Naive thymus-derived CD4-positive, alpha-beta T cell (primary cell): ENCODE measurements around the gene SLC46A2. TPM values are rescaled to one million over a fixed set of nuclear protein-coding genes. Genes with fewer than 3 reads are reported as not detected.

Source experiments
- ATAC-seq: fragments of 150-1000 bp; cut with Tn5 transposase; 2 replicates; pipeline ENCODE4 v1.10.0; 2021; ENCODE audit warnings: mild to moderate bottlenecking, moderate library complexity
- CTCF ChIA-PET: fragments of 350-600 bp; sonication (Branson Sonifier 250); formaldehyde crosslinking; loops from one replicate; lab custom pipeline; 2021; ENCODE audit warnings: antibody characterized with exemption; lab: Charles Lee
- POLR2A ChIA-PET: fragments of 350-600 bp; sonication (Branson Sonifier 250); formaldehyde crosslinking; loops from one replicate; lab custom pipeline; 2021; ENCODE audit warnings: antibody characterized with exemption, inconsistent platforms; lab: Charles Lee
- DNase-seq, 9 donors: peaks; one replicate each; pipeline versions ENCODE4 v3.0.0 to v3.0.0-alpha.2; 2020 to 2022; ENCODE audit warnings: mixed read lengths in 1 of 9
- H3K27ac ChIP-seq: one replicate; pipeline ENCODE4 v1.7.0; 2013; ENCODE audit warnings: mild to moderate bottlenecking, low read depth, low read length, moderate library complexity
- H3K27me3 ChIP-seq, 2 donors: one replicate each; pipeline ENCODE4 v1.7.0; 2013; ENCODE audit warnings: low read length in 2 of 2, mild to moderate bottlenecking in 2 of 2, moderate library complexity in 2 of 2; ENCODE audit not compliant: control insufficient read depth in 2 of 2, insufficient read depth in 2 of 2
- H3K36me3 ChIP-seq, 3 experiments: 1 replicate in 2 of 3; 2 replicates in 1 of 3; pipeline ENCODE4 v1.7.0; 2013; ENCODE audit warnings: low read length in 3 of 3, mild to moderate bottlenecking in 3 of 3, moderate library complexity in 1 of 3; ENCODE audit not compliant: insufficient read depth in 3 of 3, control insufficient read depth in 2 of 3
- H3K4me1 ChIP-seq, 2 donors: one replicate each; pipeline ENCODE4 v1.7.0; 2013; ENCODE audit warnings: low read length in 2 of 2, mild to moderate bottlenecking in 2 of 2, moderate library complexity in 1 of 2; ENCODE audit not compliant: control insufficient read depth in 2 of 2, insufficient read depth in 2 of 2
- H3K4me3 ChIP-seq: 2 replicates; pipeline ENCODE4 v1.7.0; 2013; ENCODE audit warnings: mild to moderate bottlenecking, low read length
- H3K9me3 ChIP-seq, 3 experiments: 1 replicate in 2 of 3; 2 replicates in 1 of 3; pipeline ENCODE4 v1.7.0; 2013; ENCODE audit warnings: low read length in 3 of 3; ENCODE audit not compliant: control insufficient read depth in 2 of 3
- H3K27ac Mint-ChIP-seq, 9 donors: one replicate each; pipeline ENCODE4 v1.8.0; 2020 to 2022; ENCODE audit warnings: mixed read lengths in 9 of 9, mild to moderate bottlenecking in 8 of 9, moderate library complexity in 5 of 9, inconsistent platforms in 2 of 9
- H3K27me3 Mint-ChIP-seq, 5 donors: one replicate each; pipeline ENCODE4 v1.8.0; 2021 to 2022; ENCODE audit warnings: mixed read lengths in 5 of 5, mild to moderate bottlenecking in 1 of 5
- H3K36me3 Mint-ChIP-seq, 5 donors: one replicate each; pipeline ENCODE4 v1.8.0; 2020 to 2022; ENCODE audit warnings: mixed read lengths in 5 of 5, mild to moderate bottlenecking in 3 of 5, inconsistent platforms in 1 of 5
- H3K4me1 Mint-ChIP-seq, 7 donors: one replicate each; pipeline ENCODE4 v1.8.0; 2020 to 2022; ENCODE audit warnings: mixed read lengths in 7 of 7, mild to moderate bottlenecking in 3 of 7, inconsistent platforms in 1 of 7
- H3K4me3 Mint-ChIP-seq, 10 donors: one replicate each; pipeline ENCODE4 v1.8.0; 2020 to 2022; ENCODE audit warnings: mild to moderate bottlenecking in 10 of 10, mixed read lengths in 10 of 10, moderate library complexity in 6 of 10, inconsistent platforms in 2 of 10
- H3K9me3 Mint-ChIP-seq, 11 donors: one replicate each; pipeline ENCODE4 v1.8.0; 2020 to 2022; ENCODE audit warnings: mixed read lengths in 11 of 11, mild to moderate bottlenecking in 4 of 11, inconsistent platforms in 1 of 11, moderate library complexity in 1 of 11
- intact Hi-C, 2 donors: fragments of 100-400 bp; cut with micrococcal nuclease; formaldehyde crosslinking; loops; one replicate each; pipeline ENCODE4 v1.15.1; 2023
- polyA plus RNA-seq, 2 donors: library from polyadenylated mRNA; unstranded; fragments of 300-500 nt; fragmentation: Illumina TruSeq; gene quantifications; one replicate each; pipeline ENCODE4 v1.2.3, GENCODE V29; 2021
- total RNA-seq, 6 experiments: library from RNA in 5 of 6; stranded (reverse) in 5 of 6; gene quantifications; 1 replicate in 5 of 6; 2 replicates in 1 of 6; pipeline ENCODE4 v1.2.3 and lab custom pipeline; 2021 to 2026

Gene SLC46A2
- total and polyA plus RNA-seq, 7 experiments from 2014 or later, result 0.12 to 4.1 (median 0.27) TPM; not detected in 4

DNA sequence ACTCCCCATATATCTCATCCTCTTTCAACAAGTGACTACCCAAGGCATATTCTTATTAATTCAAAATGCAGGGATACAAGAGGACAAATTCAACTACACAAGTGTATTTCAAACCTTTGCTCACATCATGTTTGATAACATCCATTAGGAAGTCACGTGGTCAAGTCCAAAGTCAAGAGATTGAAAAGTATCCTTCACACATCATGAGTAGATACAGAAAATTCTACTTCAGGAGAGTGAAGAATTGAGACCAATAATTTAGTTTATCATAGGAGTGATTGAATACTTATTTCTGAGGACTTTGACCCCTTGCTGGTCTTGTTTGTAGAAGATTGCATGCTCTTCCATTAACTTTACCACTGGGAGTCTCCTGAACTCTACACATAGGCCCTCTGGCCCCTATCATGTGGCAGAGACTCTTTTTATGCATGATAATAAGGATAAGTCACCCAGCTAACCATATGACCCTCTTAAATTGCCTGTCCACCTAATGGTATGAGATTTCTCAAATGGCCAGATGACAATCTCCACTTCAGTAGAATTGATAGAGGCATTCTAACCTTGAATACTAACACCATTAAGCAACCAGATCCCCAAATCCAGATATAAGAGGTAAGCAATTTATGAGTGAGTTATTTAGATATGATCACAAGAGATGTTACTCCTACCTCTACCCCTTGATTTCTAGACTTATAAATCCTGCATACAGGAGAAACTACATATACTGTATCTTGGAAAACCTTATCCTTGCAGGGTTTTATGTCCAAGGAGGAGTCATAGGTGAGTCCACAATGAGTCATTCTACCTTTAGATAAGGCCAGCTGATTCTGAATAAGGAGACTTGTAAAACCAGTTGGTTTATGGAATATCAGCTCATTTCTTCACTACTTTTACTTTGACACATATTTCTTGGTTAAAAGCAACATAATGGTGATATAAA is 26.6 kb upstream of the SLC46A2 start:
- Mint-ChIP-seq H3K4me3 (no peak overlapping the region), H3K27me3 (peaks cover 20 to 43% (median 24%) of the 10 kb centered on the region in 5 donors), H3K36me3 (no peaks in the 10 kb centered on the region), H3K9me3 (no peaks in the 10 kb centered on the region), H3K4me1 (peaks cover 0 to 6% (median 0%) of the 10 kb centered on the region in 7 donors), H3K27ac (no peak overlapping the region)
- no peak overlapping the region for H3K4me3 ChIP-seq
- no peaks in the 10 kb centered on the region for H3K27me3 ChIP-seq
- POLR2A ChIA-PET, result no interaction called here
- H3K27ac ChIP-seq, result no peak overlapping the region
- H3K9me3 ChIP-seq, result no peaks in the 10 kb centered on the region
- no peak for ATAC-seq
- CTCF ChIA-PET, result interaction anchor here (0.6 kb wide), 1 partner anchor 1763 kb away, joined by 3 read pairs; no protein-coding TSS in a partner anchor
- intact Hi-C loops, result no loop called here
- DNase-seq, result no peak
- no peaks in the 10 kb centered on the region for H3K4me1 ChIP-seq
- no peaks in the 10 kb centered on the region for H3K36me3 ChIP-seq

DNA sequence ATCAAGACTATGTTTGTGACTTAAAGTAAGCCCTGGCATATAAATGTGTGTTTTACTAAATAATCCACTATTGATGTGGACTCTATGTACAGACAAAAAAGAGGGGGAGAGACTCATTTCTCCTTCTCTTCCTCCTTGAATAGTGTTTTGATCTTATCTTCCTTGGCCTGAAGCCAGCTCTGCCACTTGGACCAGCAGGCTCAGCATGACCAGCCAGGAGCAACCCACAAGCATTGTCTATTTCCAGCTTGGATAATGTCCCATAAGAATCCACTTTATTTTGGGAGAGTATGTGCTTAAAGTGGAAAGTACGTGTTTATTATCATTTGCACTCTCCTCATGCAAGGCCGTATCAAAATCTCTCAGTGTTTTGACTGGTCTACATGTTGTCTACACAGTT is 23.8 kb upstream of the SLC46A2 start:
- Mint-ChIP-seq H3K4me1 (peaks cover 0 to under 1% (median 0%) of the 10 kb centered on the region in 7 donors), H3K27ac (no peak overlapping the region), H3K27me3 (peaks cover 14 to 29% (median 19%) of the 10 kb centered on the region in 5 donors), H3K9me3 (no peaks in the 10 kb centered on the region), H3K36me3 (no peaks in the 10 kb centered on the region), H3K4me3 (no peak overlapping the region)
- no peaks in the 10 kb centered on the region for H3K9me3 ChIP-seq
- H3K4me3 ChIP-seq, result no peak overlapping the region
- no peaks in the 10 kb centered on the region for H3K4me1 ChIP-seq
- intact Hi-C loops, result no loop called here
- ATAC-seq (no peak), DNase-seq (no peak)
- H3K27me3 ChIP-seq, result no peaks in the 10 kb centered on the region
- ChIA-PET CTCF (no interaction called here), POLR2A (no interaction called here)
- H3K36me3 ChIP-seq, result no peaks in the 10 kb centered on the region
- H3K27ac ChIP-seq, result no peak overlapping the region

DNA sequence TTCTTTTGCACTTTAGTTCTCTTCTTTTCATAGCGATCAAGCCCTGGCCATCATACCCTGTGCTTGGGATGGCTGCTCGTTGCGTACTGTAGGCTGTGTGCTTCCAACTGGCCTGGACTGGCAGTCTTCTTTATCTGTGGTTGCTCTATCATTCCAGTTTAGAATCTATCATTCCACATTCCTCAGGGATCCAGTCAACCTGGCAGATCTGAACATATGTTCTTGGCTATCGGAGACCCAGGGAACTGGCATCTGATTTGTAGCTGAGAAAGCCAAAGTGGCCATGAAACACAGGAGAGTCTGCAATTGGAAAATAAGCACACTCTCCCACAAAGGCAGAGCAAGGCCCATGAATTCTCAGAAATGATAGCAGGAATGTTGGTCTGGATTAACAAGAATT is 22.6 kb upstream of the SLC46A2 start:
- H3K27ac Mint-ChIP-seq, result no peak overlapping the region
- no peaks in the 10 kb centered on the region for H3K27me3 ChIP-seq
- no peaks in the 10 kb centered on the region for H3K9me3 Mint-ChIP-seq
- H3K4me1 ChIP-seq, result no peaks in the 10 kb centered on the region
- H3K9me3 ChIP-seq, result no peaks in the 10 kb centered on the region
- H3K27me3 Mint-ChIP-seq, result peaks cover 5 to 30% (median 18%) of the 10 kb centered on the region in 5 donors
- no peaks in the 10 kb centered on the region for H3K36me3 ChIP-seq
- DNase-seq (no peak), ATAC-seq (no peak)
- no peak overlapping the region for H3K4me3 ChIP-seq
- CTCF ChIA-PET, result no interaction called here
- POLR2A ChIA-PET, result no interaction called here
- no peaks in the 10 kb centered on the region for H3K36me3 Mint-ChIP-seq
- intact Hi-C loops, result no loop called here
- no peaks in the 10 kb centered on the region for H3K4me1 Mint-ChIP-seq
- H3K27ac ChIP-seq, result no peak overlapping the region
- no peak overlapping the region for H3K4me3 Mint-ChIP-seq

DNA sequence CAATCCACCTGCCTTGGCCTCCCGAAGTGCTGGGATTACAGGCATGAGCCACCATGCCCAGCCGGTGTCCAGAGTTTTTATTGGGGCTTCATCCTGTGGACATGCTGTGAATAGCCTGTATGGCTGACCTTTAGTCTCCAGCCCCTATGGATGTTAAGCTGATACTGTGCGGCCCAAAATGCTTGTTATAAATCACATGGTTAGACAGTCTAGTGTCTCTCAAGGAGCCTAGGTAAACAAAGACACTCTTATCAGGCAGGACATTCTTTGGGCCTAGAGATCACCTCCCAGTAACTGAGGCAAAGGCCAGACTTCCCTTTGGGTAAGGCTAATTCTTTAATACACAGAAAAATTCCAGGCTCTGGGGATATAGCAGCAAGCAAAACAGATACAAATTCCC is 22.0 kb upstream of the SLC46A2 start:
- no peaks in the 10 kb centered on the region for H3K36me3 Mint-ChIP-seq
- ChIA-PET POLR2A (no interaction called here), CTCF (no interaction called here)
- Histone ChIP-seq H3K9me3 (no peaks in the 10 kb centered on the region), H3K27ac (no peak overlapping the region), H3K36me3 (no peaks in the 10 kb centered on the region), H3K27me3 (no peaks in the 10 kb centered on the region), H3K4me3 (no peak overlapping the region), H3K4me1 (no peaks in the 10 kb centered on the region)
- no peak overlapping the region for H3K4me3 Mint-ChIP-seq
- ATAC-seq, result no peak
- H3K27me3 Mint-ChIP-seq, result peaks cover 0 to 28% (median 14%) of the 10 kb centered on the region in 5 donors
- no peak overlapping the region for H3K27ac Mint-ChIP-seq
- no peaks in the 10 kb centered on the region for H3K4me1 Mint-ChIP-seq
- DNase-seq, result no peak
- no peaks in the 10 kb centered on the region for H3K9me3 Mint-ChIP-seq
- intact Hi-C loops, result no loop called here

DNA sequence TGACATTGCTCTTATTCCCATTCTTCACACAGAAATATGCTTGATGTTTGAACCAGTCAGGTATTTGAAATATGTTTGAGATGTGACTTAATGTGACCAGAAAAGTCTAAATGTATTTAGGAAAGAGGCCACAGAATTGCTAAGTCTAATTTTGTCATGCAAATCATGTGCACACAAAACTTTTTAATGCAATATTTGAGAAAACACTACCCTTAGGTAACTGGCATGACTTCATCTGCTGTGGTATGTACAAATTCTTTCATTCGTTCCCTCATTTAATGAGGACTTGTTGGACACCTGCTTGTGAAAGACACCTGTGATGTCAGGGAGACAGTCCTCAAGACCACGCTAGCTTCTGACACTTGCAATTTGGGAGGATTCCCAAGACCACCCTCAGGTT is 21.1 kb upstream of the SLC46A2 start:
- DNase-seq (no peak), ATAC-seq (no peak)
- no peaks in the 10 kb centered on the region for H3K36me3 ChIP-seq
- no peaks in the 10 kb centered on the region for H3K4me1 ChIP-seq
- Mint-ChIP-seq H3K4me3 (no peak overlapping the region), H3K9me3 (no peaks in the 10 kb centered on the region), H3K27me3 (peaks cover 0 to 25% (median 16%) of the 10 kb centered on the region in 5 donors), H3K36me3 (no peaks in the 10 kb centered on the region), H3K4me1 (no peaks in the 10 kb centered on the region), H3K27ac (no peak overlapping the region)
- no peak overlapping the region for H3K27ac ChIP-seq
- H3K9me3 ChIP-seq, result no peaks in the 10 kb centered on the region
- H3K27me3 ChIP-seq, result no peaks in the 10 kb centered on the region
- ChIA-PET POLR2A (no interaction called here), CTCF (no interaction called here)
- intact Hi-C loops, result no loop called here
- H3K4me3 ChIP-seq, result no peak overlapping the region

DNA sequence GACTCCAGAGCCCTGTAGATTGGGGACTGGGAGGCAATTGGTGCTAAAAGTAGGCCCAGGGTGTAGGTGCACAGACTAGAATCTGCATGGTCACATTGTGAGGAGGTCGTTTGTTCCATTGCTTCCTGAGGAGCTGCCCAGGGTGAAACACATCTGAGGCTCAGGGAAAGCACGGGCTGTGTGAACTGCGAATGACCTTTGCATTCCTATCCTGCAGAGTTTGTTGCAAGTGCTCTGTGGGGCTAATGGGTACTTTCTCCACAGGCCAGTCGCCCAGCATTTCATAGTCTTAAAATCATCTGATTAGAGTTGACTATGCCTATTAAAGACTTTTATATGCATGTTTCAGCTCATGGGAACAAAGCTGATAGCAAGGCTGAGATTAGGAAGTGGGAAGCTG is 14.4 kb upstream of the SLC46A2 start:
- Mint-ChIP-seq H3K9me3 (no peaks in the 10 kb centered on the region), H3K27me3 (peaks cover 21 to 34% (median 23%) of the 10 kb centered on the region in 5 donors), H3K4me1 (peaks cover 0 to 9% (median 0%) of the 10 kb centered on the region in 7 donors), H3K36me3 (no peaks in the 10 kb centered on the region), H3K27ac (no peak overlapping the region), H3K4me3 (no peak overlapping the region)
- Histone ChIP-seq H3K27ac (no peak overlapping the region), H3K4me3 (no peak overlapping the region), H3K36me3 (no peaks in the 10 kb centered on the region), H3K9me3 (no peaks in the 10 kb centered on the region), H3K27me3 (no peaks in the 10 kb centered on the region), H3K4me1 (no peaks in the 10 kb centered on the region)
- DNase-seq (no peak), ATAC-seq (no peak)
- intact Hi-C loops, result no loop called here
- POLR2A ChIA-PET, result no interaction called here
- CTCF ChIA-PET, result no interaction called here

DNA sequence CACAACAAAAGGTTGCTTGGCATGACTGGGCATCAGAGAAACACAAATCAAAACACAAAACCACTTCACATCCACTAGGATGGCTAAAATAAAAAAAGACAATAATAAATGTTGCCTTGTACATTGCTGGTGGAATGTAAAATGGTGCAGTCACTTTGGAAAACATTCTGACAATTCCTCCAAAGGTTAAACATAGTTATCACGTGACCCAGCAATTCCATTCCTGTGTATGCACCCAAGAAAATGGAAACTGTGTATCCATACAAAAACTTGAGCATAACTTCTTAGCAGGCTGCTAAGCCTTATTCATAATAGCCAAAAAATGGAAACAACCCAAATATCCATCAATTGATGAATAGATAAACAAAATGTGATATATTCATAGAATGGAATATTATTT is 10.2 kb upstream of the SLC46A2 start:
- Histone ChIP-seq H3K9me3 (no peaks in the 10 kb centered on the region), H3K27me3 (no peaks in the 10 kb centered on the region), H3K36me3 (no peaks in the 10 kb centered on the region), H3K4me3 (no peak overlapping the region), H3K4me1 (no peaks in the 10 kb centered on the region), H3K27ac (no peak overlapping the region)
- Mint-ChIP-seq H3K4me1 (peaks cover 0 to 25% (median 0%) of the 10 kb centered on the region in 7 donors), H3K27me3 (peaks cover 32 to 49% (median 40%) of the 10 kb centered on the region in 5 donors), H3K9me3 (peaks cover 0 to 3% (median 2%) of the 10 kb centered on the region in 11 donors), H3K4me3 (no peak overlapping the region), H3K27ac (no peak overlapping the region), H3K36me3 (no peaks in the 10 kb centered on the region)
- ATAC-seq, result no peak
- intact Hi-C loops, result no loop called here
- POLR2A ChIA-PET, result no interaction called here
- DNase-seq, result no peak
- CTCF ChIA-PET, result no interaction called here
